ENCODE measurements around the gene DTX3L.

DNA sequence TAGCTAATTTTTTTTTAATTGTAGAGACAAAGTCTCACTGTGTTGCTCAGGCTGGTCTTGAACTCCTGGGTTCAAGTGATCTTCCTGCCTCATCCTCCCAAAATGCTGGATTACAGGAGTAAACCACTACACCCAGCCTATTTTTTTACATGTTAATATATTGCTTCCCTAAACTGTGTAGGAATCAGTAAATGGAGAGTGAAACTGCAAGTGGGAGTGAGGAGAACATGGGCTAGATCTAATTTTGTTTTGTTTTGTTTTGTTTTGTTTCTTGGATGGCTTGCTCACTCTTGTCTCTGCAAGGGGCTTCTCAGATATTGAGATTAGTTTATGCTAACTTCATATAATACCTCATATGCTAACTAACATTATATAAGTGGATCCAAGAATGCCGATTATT lies 44.8 kb downstream of the DTX3L start:
- TF ChIP-seq POLR2A (IDR thresholded peaks at IDR 0.05; ENCODE audit: low read depth, low read length) (no peak), POLR2AphosphoS5 (IDR thresholded peaks at IDR 0.05; ENCODE audit: low read depth, low read length) (no peak), TAF1 (IDR thresholded peaks at IDR 0.05; ENCODE audit: borderline replicate concordance, low read depth, low read length) (no peak)
